Transverse colon (tissue), 3 donors: Measurements from ENCODE around the gene GTF3C1.

Source experiments
- CTCF ChIP-seq, 5 experiments: fragments of 200-600 bp in 3 of 5; fragments of 450-650 bp in 2 of 5; sonication (generic) in 3 of 5; IDR thresholded peaks; 1 replicate in 2 of 5; 2 replicates in 3 of 5; pipeline ENCODE4 v1.5.1; 2016 to 2017; ENCODE audit warnings: antibody characterized with exemption in 5 of 5, inconsistent platforms in 3 of 5, mild to moderate bottlenecking in 2 of 5, moderate library complexity in 1 of 5
- POLR2A ChIP-seq: fragments of 450-650 bp; IDR thresholded peaks from one replicate; pipeline ENCODE4 v1.6.1; 2016; ENCODE audit warnings: antibody characterized with exemption, mild to moderate bottlenecking, moderate library complexity

GRCh38 chr16:27474921-27475320 is 74.8 kb downstream of the GTF3C1 start:
- TF ChIP-seq CTCF (IDR thresholded peaks at IDR 0.05): no peak
- TF ChIP-seq POLR2A: no peak
